ENCODE results near the gene ABCG1.

The ABCG1 gene

GRCh38 chr21:42251654-42252324 lies 32.8 kb downstream of the ABCG1 start:
- DNase-seq (no peak), ATAC-seq (no peak)

- no peak for DNase-seq
Observed at GRCh38 chr21:42252325-42252654, 33.4 kb downstream of the ABCG1 start.

GRCh38 chr21:42252778-42253340 lies 33.9 kb downstream of the ABCG1 start:
- no peak for ATAC-seq

More at GRCh38 chr21:42252325-42252654, 33.4 kb downstream of the ABCG1 start:
- no peak for ATAC-seq

GRCh38 chr21:42253466-42253865 lies 34.5 kb downstream of the ABCG1 start:
- ATAC-seq (no peak), DNase-seq (no peak)

More at GRCh38 chr21:42252778-42253340, 33.9 kb downstream of the ABCG1 start:
- DNase-seq, result no peak

GRCh38 chr21:42254083-42254482 lies 35.1 kb downstream of the ABCG1 start:
- ATAC-seq (no peak), DNase-seq (no peak)

GRCh38 chr21:42254651-42255601 lies 36.0 kb downstream of the ABCG1 start:
- DNase-seq (no peak), ATAC-seq (no peak)

DNA sequence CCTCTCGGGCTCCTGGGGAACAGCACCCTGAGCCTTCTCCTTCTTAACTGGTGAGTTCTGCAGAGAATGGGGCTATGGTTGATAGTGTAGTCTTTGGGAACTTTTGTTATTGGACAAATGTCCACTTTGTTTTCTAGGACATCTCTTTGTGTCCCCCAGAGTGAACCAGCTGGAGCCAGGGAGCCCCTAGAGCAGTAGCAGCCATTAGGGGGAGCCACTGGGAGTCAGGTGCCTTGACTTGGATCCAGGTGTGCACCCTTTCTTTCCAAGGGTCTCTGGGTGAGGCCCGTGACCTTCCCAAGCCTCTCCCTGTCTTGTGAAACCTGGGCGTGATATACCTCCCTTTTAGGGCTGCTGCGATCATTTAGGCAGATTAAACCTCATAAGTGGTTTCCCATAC lies 36.9 kb downstream of the ABCG1 start:
- ATAC-seq (no peak), DNase-seq (no peak)

GRCh38 chr21:42256316-42256715 lies 37.4 kb downstream of the ABCG1 start:
- no peak for DNase-seq
- no peak for ATAC-seq

DNA sequence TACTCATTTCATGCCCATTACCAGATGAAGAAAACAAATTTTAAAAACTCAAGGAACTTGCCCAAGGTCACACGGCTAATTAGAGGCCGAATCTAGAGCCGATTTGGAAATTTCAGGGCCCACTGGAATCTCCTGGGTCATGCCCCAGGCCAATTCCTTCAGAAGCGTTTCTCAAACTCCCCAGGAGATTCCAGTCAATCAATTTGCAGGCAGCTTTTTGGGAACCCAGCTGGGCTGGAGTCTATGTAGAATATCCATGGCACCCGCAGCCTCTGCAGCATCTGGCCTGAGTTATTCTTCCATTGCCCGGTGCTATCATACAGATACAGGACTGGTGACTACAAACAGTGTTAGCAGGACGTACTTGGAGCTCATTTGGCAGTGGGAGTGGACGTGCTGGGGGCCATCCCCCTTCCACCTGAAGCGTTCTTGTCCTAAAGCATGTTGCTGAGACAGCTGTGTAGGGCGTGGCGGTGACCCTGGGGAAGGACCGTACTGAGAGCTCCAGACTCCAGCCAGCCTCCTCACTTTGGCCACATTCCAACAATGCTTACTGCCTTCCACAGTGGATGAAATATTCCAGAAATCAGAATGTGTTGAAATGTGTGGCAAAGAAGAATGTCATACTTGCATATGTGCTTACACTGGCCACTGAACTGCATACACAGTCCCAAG lies 38.3 kb downstream of the ABCG1 start:
- DNase-seq, result no peak
- no peak for ATAC-seq

DNA sequence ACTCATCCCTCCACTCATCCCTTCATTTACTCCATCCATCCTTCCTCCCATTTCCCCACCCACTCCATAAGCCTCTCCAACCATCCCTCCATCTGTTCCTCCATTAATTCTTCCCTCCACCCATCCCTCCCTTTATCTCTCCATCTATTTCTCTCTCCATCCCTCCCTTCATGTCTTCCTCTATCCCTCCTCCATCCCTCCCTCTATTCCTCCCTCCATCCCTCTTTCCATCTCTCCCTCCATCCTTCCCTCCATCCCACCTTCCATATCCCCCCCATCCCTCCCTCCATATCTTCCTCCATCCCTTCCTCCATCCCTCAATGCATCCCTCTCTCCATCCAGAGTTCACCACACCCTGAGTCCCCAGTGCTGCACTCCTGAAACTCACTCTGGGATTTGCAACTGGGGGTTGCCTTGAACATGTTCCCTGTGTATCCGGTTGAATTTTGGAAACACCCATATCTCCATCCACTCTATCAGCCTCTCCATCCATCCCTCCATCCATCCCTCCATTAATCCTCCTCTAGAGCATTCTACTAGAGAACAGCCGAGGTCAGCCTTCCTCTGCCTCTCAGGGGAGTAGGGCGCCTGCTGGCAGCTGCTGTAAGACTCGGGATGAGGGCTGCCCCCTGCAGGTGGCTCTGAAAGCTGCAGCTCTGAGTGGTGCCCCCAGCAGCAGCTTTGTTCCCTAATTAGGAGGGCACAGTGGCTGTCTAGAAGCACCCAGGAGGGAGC lies 39.4 kb downstream of the ABCG1 start:
- ATAC-seq (peak; percentile 72), DNase-seq (peak; percentile 85)

DNA sequence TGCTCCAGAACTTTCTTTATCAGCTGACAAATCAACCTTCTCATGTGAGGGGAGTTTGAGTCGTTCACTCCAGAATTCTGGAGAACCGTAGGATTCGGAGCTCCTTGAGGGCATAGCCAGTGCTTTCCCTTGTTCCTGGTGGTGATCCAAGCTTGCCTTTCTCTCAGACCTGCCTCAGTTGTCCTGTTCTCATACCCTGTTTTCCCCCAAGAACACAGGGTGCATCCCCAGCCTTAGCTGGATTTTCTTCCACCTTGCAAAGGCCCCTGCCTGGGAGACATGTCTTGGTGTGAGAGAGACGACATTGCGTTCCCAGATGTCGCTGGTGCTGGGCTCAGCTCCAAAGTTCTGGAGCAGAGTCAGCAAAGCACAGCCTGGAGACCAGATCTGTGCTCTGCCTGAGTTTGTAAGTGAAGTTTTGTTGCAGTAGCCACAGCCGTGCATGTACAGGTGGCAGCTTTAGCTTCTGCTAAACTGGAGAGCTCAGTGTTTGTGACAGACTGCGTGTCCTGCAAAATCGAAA lies 40.0 kb downstream of the ABCG1 start:
- ATAC-seq (no peak), DNase-seq (no peak)

DNA sequence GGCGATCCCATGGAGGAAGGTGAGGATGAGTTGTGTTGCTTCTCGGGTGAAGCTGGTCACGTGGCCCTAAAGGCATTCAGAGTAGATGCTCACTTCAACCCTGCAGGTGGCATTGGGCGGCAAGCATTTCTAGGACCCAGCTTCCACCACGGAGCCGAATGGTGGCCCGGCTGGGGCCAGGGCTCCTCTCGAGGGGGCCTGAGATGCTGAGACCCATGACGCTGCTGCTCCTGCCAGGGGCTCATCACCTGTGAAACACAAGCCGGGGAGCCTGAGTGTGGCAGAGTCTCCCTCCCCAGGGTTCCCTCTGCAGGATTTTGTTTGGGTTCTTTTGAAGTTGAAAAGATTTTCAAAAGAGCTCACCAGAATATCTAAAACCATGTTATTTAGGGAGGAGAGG lies 41.2 kb downstream of the ABCG1 start:
- ATAC-seq, result no peak
- no peak for DNase-seq

- no peak for ATAC-seq
- no peak for DNase-seq
Observed at GRCh38 chr21:42261829-42262200, 42.9 kb downstream of the ABCG1 start.

DNA sequence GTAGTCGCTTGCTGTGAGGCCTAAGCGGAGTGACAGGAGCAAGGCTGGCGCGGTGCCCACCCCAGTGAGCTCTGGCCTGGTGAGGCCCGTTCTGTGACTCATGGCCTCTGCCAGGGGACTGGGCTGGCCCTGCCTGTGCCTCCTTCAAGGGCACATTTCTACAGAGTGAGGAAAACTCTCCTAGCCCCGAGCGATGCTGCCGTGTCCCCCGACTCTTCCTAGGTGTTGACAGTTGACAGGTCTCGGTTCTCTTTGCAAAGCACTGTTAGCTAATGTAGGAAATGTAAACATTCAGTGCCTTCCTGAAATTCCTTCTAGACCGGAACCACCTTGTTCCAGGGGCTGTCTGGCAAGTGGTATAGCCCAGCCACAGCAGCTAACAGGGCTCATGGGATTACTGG lies 43.9 kb downstream of the ABCG1 start:
- ATAC-seq (no peak), DNase-seq (no peak)

DNA sequence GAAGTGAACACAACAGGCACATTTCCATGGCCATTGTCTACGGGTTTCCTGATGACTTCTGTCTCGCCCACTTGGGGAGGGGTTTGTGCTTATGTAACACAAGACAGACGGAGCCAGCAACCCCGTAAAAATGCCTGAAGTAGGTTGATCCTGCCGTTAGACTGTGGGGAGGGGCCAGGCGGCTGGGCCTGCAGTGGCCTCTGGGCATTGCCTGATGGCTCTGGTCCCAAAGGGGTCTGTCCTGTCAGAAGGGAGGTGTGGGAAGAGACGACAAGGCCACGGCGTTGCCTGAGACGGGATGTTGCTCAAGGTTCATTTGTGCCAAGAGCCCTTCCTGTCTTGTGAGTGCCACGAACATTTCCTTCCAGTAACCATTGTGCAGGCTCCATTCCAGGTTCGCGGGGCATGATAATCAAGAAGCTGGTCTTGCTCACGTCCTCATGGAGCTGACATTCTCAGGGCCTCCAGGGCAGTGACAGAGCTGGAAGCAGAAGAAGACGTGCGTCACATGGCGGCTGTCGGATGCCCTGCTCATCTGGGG lies 44.7 kb downstream of the ABCG1 start:
- DNase-seq (no peak), ATAC-seq (no peak)

DNA sequence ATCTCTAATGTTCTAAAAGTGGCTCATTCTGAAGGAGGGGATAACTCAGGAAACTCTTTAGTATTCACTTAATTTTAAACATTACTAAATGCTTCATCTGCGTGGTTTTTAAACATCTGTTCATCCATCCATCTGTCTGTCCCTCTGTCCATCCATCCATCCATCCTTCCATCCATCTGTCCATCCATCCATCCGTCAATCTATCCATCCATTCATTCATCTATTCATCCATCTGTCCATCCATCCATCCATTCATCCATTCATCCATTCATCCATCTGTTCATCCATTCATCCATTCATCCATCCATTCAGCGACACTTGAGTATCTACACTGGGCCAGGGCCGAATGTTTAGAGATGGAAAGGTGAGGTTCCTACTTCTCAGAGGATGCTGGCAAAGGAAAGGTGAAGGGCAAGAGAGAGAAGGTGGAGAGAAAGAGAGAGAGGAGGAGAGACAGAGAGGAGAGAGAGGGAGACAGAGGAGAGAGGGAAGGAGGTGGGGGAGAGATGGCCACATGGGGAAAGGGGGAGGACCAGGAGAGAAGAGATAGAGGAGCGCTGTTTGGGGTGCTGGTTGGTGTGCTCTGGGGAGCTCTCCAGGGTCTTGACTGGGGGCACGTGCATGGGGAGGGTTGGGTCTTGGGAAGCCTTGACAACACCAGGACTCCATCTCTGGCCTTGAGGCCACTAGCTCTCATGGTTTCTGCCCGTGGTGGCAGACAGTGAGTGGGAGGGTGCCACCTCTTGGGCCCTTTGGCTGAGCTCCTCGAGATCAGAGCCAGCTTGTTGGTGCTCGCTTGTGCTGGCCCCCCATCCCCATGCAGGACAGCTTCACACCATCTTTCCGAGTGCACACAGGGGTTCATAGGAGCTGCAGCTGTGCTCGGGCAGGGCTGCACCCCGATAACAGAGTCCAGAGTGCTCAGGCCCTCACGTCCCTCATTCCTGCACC lies 45.6 kb downstream of the ABCG1 start:
- DNase-seq, result no peak

DNA sequence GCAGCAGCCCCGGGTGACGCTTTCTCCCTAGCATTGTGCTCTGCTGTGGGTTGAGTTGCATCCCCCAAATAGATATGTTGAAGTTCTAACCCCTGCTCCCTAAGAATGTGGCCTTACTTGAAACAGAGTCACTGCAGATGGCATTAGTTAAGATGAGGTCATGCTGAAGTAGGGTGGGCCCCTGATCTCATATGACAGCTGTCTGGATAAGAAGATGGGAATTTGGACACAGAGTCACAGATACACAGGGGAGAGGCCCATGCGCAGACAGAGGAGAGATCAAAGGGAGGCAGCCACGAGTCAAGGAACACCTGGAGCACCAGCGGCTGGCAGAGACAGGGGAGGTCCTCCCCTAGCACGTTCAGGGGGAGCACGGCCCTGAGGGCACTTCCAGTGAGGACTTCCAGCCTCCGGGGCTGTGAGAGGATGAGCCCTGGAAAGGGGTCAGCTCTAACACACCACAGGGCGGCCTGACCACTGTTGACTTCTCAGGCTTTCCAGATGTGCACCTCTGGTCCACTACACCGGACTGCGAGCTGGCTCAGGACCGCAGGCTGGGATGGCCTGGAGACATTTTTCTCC lies 46.4 kb downstream of the ABCG1 start:
- no peak for ATAC-seq
- DNase-seq, result no peak

More for the DNA sequence above, 45.6 kb downstream of the ABCG1 start:
- no peak for ATAC-seq

DNA sequence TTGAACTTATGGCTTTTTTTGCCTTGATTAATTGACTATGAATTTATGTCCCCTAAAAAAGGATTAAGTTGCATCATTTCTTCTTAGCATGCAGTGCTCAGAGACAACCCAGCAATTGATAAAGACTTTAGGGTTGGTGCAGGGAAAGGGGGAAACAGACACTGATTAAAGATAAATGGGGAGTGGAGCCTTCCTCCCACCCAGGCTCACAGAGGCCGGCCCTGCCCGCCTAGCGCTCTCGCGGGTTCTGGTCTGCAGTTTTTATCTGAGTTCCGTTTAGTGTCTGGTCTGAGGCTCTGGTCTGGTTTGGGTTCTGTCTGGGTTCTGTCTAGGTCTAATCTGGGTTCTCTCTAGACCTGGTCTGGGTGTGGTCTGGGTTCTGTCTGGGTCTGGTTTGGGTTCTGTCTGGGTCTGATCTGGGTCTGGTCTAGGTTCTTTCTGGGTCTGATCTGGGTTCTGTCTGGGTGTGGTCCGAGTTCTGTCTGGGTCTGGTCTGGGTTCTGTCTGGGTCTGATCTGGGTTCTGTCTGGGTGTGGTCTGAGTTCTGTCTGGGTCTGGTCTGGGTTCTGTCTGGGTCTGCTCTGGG lies 48.1 kb downstream of the ABCG1 start:
- ATAC-seq (no peak), DNase-seq (no peak)

DNA sequence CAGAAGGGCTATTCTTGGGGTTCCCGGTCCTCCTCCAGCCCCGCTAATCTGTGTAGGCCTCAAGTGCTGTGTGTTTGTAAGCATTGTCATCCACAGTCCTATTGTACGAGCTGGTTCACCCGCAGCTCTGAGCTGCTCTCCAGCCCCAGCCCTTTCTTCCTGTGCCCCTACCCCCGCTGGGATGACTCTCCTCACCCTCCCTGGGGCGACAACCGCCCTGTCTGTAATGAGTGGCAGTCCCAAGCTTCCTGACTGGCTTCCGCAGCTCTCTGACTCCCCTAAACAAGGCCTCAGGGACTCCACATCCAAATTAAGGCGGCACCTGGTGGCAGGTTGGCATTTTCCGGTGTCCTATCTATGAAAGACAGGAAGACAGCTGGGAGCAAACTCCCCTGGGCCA lies 50.4 kb downstream of the ABCG1 start:
- no peak for DNase-seq
- peak; percentile 11 for ATAC-seq
